Bone marrow (tissue), 2 donors: ENCODE results near the gene ARVCF.

ENCODE experiments used
- DNase-seq, 2 donors: peaks; one replicate each; lab custom pipeline; 2025; lab: John Stamatoyannopoulos, UW

Gene ARVCF

GRCh38 chr22:20053407-20054033 lies 36.9 kb upstream of the ARVCF start:
- no peak for DNase-seq

DNA sequence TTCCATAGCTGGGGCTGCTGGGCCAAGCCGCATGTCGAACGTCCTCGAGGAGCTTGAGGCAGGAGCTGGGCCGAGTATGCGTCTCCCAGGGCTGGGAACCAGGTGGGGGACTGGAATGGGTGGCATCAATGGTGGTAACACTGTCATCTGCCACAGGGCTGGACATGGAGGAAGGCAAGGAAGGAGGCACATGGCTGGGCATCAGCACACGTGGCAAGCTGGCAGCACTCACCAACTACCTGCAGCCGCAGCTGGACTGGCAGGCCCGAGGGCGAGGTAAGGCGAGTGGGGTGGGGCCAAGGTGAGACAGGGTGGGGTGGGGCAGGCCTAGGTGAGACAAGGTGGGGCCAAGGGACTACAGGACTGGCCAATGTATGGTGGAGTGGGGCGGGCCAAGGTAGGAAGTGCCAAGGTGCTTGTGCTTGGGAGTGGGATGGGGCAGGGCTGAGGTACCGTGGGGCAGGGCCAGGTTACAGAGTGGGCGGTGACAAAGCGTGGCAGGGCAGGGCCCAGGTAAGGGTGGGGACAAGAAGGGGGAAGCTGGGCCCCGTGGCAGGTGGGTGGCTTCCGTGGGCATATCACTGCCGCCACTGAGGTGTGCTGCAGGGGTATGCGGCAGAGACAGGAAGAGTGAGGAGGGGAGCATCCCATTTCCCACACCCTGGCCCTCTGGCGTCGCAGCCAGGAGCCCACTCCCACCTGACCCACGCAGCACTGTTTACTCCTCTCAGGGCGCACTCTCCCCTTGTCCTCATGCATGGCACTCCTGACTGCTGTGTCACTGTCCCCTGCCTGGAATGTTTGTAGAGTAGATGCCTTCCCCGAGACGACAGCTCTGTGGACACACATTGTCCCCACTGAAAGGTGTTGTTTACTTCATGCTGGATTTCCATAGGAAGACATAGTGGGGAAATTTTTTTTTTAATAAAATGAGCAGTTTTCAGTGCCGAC lies 36.0 kb upstream of the ARVCF start:
- DNase-seq, result no peak

- DNase-seq, result no peak
Observed at GRCh38 chr22:20051927-20052308, 35.3 kb upstream of the ARVCF start.

GRCh38 chr22:20046730-20047129 lies 30.1 kb upstream of the ARVCF start:
- DNase-seq, result no peak

GRCh38 chr22:20044495-20045151 lies 28.0 kb upstream of the ARVCF start:
- DNase-seq, result no peak

DNA sequence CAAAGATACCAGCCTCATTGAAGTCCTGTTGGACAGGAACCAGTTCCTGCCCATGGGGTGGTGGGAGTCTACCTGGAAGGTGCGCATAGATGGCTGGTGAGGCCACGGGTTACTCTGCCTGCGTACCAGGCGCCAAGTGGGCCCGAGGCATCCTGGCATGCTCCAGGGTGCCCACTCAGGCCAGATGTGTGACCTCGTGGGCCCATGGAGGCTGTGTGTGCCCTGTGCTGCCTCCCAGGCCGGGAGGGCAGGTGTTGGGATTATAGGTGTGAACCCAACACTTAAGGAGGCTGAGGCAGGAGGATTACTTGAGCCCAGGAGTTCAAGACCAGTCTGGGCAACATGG lies 27.3 kb upstream of the ARVCF start:
- DNase-seq, result no peak

- no peak for DNase-seq
Observed at GRCh38 chr22:20043057-20043996, 26.7 kb upstream of the ARVCF start.

- DNase-seq, result no peak
Observed at GRCh38 chr22:20040327-20041200, 23.9 kb upstream of the ARVCF start.

GRCh38 chr22:20039683-20040325 lies 23.2 kb upstream of the ARVCF start:
- no peak for DNase-seq

GRCh38 chr22:20038574-20038973 lies 22.0 kb upstream of the ARVCF start:
- no peak for DNase-seq

GRCh38 chr22:20037419-20037818 lies 20.8 kb upstream of the ARVCF start:
- no peak for DNase-seq

DNA sequence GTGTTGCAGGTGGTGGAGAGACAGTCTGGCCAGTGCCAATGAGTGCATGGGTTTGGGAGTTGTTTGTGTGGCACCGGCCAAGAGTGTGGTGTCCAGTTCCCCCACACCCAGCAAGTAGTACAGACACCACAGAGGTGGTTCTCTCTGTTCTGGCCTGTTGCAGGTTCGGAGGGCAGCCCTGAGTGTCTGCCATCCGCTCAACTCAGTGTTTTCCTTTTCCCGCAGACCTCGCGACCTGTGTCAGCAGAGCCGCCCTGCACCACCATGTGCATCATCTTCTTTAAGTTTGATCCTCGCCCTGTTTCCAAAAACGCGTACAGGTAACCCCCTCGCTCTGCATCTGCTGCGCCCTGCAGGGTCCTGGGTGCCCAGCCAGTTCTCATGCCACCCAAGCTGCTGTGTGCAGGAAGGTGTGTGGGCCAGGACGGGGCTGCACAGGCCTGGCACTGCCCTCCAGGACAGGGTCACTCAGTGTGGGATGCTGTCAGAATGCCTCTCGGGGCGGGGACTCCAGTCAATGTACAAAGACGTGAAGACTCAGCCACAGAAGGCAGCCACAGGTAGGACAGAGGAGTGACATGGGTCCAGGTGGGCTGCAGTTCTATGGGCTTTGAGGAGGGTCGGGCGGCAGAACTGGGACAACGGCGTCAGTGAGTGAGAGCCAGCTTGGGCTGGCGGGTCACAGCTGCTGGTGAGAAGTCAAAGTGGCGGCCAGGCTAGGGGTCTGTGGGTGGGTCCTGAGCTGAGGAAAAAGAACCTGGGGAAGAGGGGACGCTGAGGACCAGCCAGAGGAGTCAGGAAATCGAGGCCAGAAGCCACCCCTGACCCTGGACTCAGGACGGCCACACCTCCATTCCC lies 20.1 kb upstream of the ARVCF start:
- DNase-seq, result no peak

DNA sequence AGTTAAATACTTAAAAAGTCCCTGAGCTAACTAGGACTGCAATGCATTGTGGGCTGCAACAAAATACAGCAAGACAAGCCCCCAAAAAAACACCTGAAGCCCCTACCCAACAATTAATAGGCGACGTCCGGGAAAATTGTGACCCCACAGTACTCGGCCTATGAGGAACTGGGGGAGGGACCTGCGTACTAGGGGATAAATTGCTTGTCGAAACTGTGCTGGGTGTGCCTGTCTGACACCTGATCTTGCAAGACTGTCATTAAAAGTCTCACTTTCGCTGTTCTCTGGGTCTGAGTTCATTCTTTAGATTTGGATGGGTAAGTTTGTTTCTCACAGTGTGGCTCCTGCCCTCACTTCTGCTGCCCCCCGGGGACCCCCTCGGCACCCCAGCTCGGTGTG lies 19.5 kb upstream of the ARVCF start:
- no peak for DNase-seq

- DNase-seq, result no peak
Observed at GRCh38 chr22:20035375-20036083, 18.9 kb upstream of the ARVCF start.

GRCh38 chr22:20034143-20034542 lies 17.5 kb upstream of the ARVCF start:
- no peak for DNase-seq

- DNase-seq, result no peak
Observed at GRCh38 chr22:20033045-20033706, 16.6 kb upstream of the ARVCF start.

GRCh38 chr22:20032407-20032991 lies 15.9 kb upstream of the ARVCF start:
- DNase-seq, result no peak
